ENCODE data around the gene RAVER1. TPM values are rescaled to one million over a fixed set of nuclear protein-coding genes. Genes with fewer than 3 reads are reported as not detected.

Gene RAVER1
- total RNA-seq, 1 donor from 2014 or later: 25.5 TPM

- peaks cover 13% of the 10 kb centered on the region for H3K27me3 ChIP-seq
Observed at GRCh38 chr19:10289167-10289835, 44.0 kb downstream of the RAVER1 start.

GRCh38 chr19:10288662-10289166 is 44.6 kb downstream of the RAVER1 start:
- DNase-seq (ENCODE audit: extremely low spot score in 2 of 2): no peak
- TF ChIP-seq CTCF (IDR thresholded peaks at IDR 0.05): no peak
- TF ChIP-seq POLR2AphosphoS5 (IDR thresholded peaks at IDR 0.05; ENCODE audit: insufficient read depth in 1 of 2, low read depth in 1 of 2): no peak
- no peak for TF ChIP-seq POLR2A (IDR thresholded peaks at IDR 0.05)
- no peaks in the 10 kb centered on the region for H3K9me3 ChIP-seq
- H3K27me3 ChIP-seq: peaks cover 7% of the 10 kb centered on the region
- H3K36me3 ChIP-seq: peaks cover 0 to 15% of the 10 kb centered on the region in 2 donors
- peak overlapping the region; percentile 37 to 56 for H3K4me3 ChIP-seq
- H3K27ac ChIP-seq: no peak overlapping the region
- H3K4me1 ChIP-seq: peaks cover 80% of the 10 kb centered on the region
- intact Hi-C loops (cut with DNase I): no loop called here

More at GRCh38 chr19:10289167-10289835, 44.0 kb downstream of the RAVER1 start:
- DNase-seq (ENCODE audit: extremely low spot score in 2 of 2): no peak
- Histone ChIP-seq H3K27ac (no peak overlapping the region), H3K4me1 (peaks cover 80% of the 10 kb centered on the region), H3K4me3 (peak overlapping the region; percentile 37 to 56), H3K9me3 (no peaks in the 10 kb centered on the region), H3K36me3 (peaks cover 0 to 11% of the 10 kb centered on the region in 2 donors)
- intact Hi-C loops (cut with DNase I): no loop called here
- TF ChIP-seq POLR2AphosphoS5 (IDR thresholded peaks at IDR 0.05; ENCODE audit: insufficient read depth in 1 of 2, low read depth in 1 of 2) (no peak), CTCF (IDR thresholded peaks at IDR 0.05) (no peak), POLR2A (IDR thresholded peaks at IDR 0.05) (no peak)

- intact Hi-C loops (cut with DNase I): no loop called here
- Histone ChIP-seq H3K4me3 (no peak within 1 kb of the TSS), H3K27ac (no peak within 1 kb of the TSS), H3K4me1 (peaks cover 65% of the 10 kb centered on the region), H3K9me3 (no peaks in the 10 kb centered on the region), H3K27me3 (peaks cover 6% of the 10 kb centered on the region), H3K36me3 (peaks cover 0 to 19% of the 10 kb centered on the region in 2 donors)
- DNase-seq (ENCODE audit: extremely low spot score in 2 of 2): no peak
- TF ChIP-seq CTCF (IDR thresholded peaks at IDR 0.05) (no peak), POLR2A (IDR thresholded peaks at IDR 0.05) (no peak), POLR2AphosphoS5 (IDR thresholded peaks at IDR 0.05; ENCODE audit: insufficient read depth in 1 of 2, low read depth in 1 of 2) (no peak)
Observed at GRCh38 chr19:10286803-10287737, 46.3 kb downstream of the RAVER1 start, which contains the start of gene ICAM4. ICAM4 (plus strand) TSS chr19:10286955; CDS start chr19:10287013, 58 bp downstream.

GRCh38 chr19:10285393-10285792 is 47.9 kb downstream of the RAVER1 start:
- H3K27ac ChIP-seq: no peak overlapping the region
- peaks cover 48% of the 10 kb centered on the region for H3K4me1 ChIP-seq
- intact Hi-C loops (cut with DNase I): no loop called here
- no peaks in the 10 kb centered on the region for H3K9me3 ChIP-seq
- H3K36me3 ChIP-seq: peaks cover 0 to 19% of the 10 kb centered on the region in 2 donors
- no peak overlapping the region for H3K4me3 ChIP-seq
- no peak for DNase-seq (ENCODE audit: extremely low spot score in 2 of 2)
- peaks cover 6% of the 10 kb centered on the region for H3K27me3 ChIP-seq
- TF ChIP-seq POLR2A (IDR thresholded peaks at IDR 0.05) (no peak), POLR2AphosphoS5 (IDR thresholded peaks at IDR 0.05; ENCODE audit: insufficient read depth in 1 of 2, low read depth in 1 of 2) (no peak), CTCF (IDR thresholded peaks at IDR 0.05) (no peak)

Data from vagina (tissue), 2 donors.